Measurements from ENCODE around the gene KCTD15. TPM values are rescaled to one million over a fixed set of nuclear protein-coding genes. Genes with fewer than 3 reads are reported as not detected.

KCTD15 gene
- total RNA-seq, 6 donors from 2014 or later, result 13.4 to 98.1 (median 30.5) TPM

GRCh38 chr19:33811246-33811645, 14.6 kb downstream of the KCTD15 start:
- Histone ChIP-seq H3K27me3 (no peaks in the 10 kb centered on the region), H3K4me1 (peaks cover 0 to 22% (median 10%) of the 10 kb centered on the region in 4 donors), H3K27ac (no peak overlapping the region), H3K36me3 (peaks cover 0 to 45% (median 13%) of the 10 kb centered on the region in 4 donors), H3K4me3 (no peak overlapping the region), H3K9me3 (no peaks in the 10 kb centered on the region)
- no peak for ATAC-seq (ENCODE audit: low FRiP score in 2 of 2)
- TF ChIP-seq POLR2AphosphoS5 (IDR thresholded peaks at IDR 0.05) (no peak), EP300 (IDR thresholded peaks at IDR 0.05) (no peak), CTCF (IDR thresholded peaks at IDR 0.05) (no peak), POLR2A (IDR thresholded peaks at IDR 0.05) (no peak)
- 94 to 97% methylated on average over 38 to 39 of the region's 41 CpGs for WGBS, 2 donors
- DNase-seq, result no peak

- 72 to 93% methylated on average over 7 to 14 of the region's 14 CpGs for WGBS, 2 donors
- ATAC-seq (ENCODE audit: low FRiP score in 2 of 2) (no peak), DNase-seq (no peak)
- no peaks in the 10 kb centered on the region for H3K27me3 ChIP-seq
- TF ChIP-seq CTCF (IDR thresholded peaks at IDR 0.05) (no peak), POLR2AphosphoS5 (IDR thresholded peaks at IDR 0.05) (no peak), EP300 (IDR thresholded peaks at IDR 0.05) (no peak), POLR2A (IDR thresholded peaks at IDR 0.05) (no peak)
- H3K27ac ChIP-seq, result no peak overlapping the region
- H3K9me3 ChIP-seq, result no peaks in the 10 kb centered on the region
- peaks cover 0 to 42% (median 13%) of the 10 kb centered on the region in 4 donors for H3K36me3 ChIP-seq
- no peak overlapping the region for H3K4me3 ChIP-seq
- H3K4me1 ChIP-seq, result peaks cover 0 to 26% (median 10%) of the 10 kb centered on the region in 4 donors
Measured at GRCh38 chr19:33811736-33812387, 15.2 kb downstream of the KCTD15 start.

- TF ChIP-seq EP300 (IDR thresholded peaks at IDR 0.05) (no peak), CTCF (IDR thresholded peaks at IDR 0.05) (no peak), POLR2AphosphoS5 (IDR thresholded peaks at IDR 0.05) (no peak), POLR2A (IDR thresholded peaks at IDR 0.05) (no peak)
- no peak for DNase-seq
- Histone ChIP-seq H3K4me1 (peaks cover 0 to 28% (median 10%) of the 10 kb centered on the region in 4 donors), H3K36me3 (peaks cover 0 to 36% (median 13%) of the 10 kb centered on the region in 4 donors), H3K9me3 (no peaks in the 10 kb centered on the region), H3K27me3 (no peaks in the 10 kb centered on the region), H3K27ac (no peak overlapping the region), H3K4me3 (no peak overlapping the region)
- whole genome bisulfite sequencing, 2 donors, result 89 to 94% methylated on average over 14 to 27 of the region's 28 CpGs
- ATAC-seq (ENCODE audit: low FRiP score in 2 of 2), result no peak
Measured at GRCh38 chr19:33812388-33813330, 16.0 kb downstream of the KCTD15 start.

GRCh38 chr19:33813391-33814101, 16.9 kb downstream of the KCTD15 start:
- DNase-seq (no peak), ATAC-seq (ENCODE audit: low FRiP score in 2 of 2) (no peak)
- Histone ChIP-seq H3K27me3 (no peaks in the 10 kb centered on the region), H3K27ac (no peak overlapping the region), H3K4me3 (no peak overlapping the region), H3K4me1 (peaks cover 0 to 28% (median 11%) of the 10 kb centered on the region in 4 donors), H3K9me3 (no peaks in the 10 kb centered on the region), H3K36me3 (peaks cover 0 to 36% (median 13%) of the 10 kb centered on the region in 4 donors)
- WGBS, 2 donors, result 72 to 82% methylated on average over 7 to 15 of the region's 16 CpGs
- no peak for TF ChIP-seq POLR2AphosphoS5 (IDR thresholded peaks at IDR 0.05)
- TF ChIP-seq EP300 (IDR thresholded peaks at IDR 0.05), result no peak
- TF ChIP-seq CTCF (IDR thresholded peaks at IDR 0.05), result no peak
- no peak for TF ChIP-seq POLR2A (IDR thresholded peaks at IDR 0.05)

All from upper lobe of left lung (tissue), 6 donors.